Measurements from ENCODE around the gene DTX3L.

Gene DTX3L
- 73.3 to 535 (median 110) reads per million in 18 experiments for total RNA-seq

- peak; percentile 84 to 88 for DNase-seq
Measured at GRCh38 chr3:122564155-122564912, at the start of gene DTX3L, which contains the start of gene PARP9. DTX3L (plus strand) TSS chr3:122564338; CDS start chr3:122564427, 89 bp downstream. PARP9 (minus strand) TSS chr3:122564300; CDS start chr3:122559620, 4,680 bp downstream.

- DNase-seq: no peak
Measured at GRCh38 chr3:122515020-122515468, 49.1 kb upstream of the DTX3L start.

DNA sequence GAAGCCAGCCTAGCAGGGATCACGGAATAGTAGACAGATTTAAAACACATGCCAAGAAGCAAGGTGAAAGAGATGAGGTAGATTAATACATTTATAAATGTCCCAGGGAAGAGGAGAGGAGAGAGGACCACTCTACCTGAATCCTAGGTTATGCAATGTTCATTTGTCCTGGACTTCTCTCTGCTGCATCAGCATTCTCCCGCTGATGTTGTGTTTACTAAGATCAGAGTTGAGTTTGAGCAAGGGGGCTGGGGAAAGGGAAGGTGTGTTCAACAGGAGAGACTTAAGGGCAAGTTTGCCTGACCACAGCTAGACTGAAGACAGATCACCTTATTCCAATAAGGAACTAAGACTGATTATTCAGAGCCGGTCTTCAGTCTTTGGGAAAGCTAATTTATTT lies 48.3 kb upstream of the DTX3L start:
- DNase-seq: no peak

GRCh38 chr3:122516846-122517360 lies 47.2 kb upstream of the DTX3L start:
- DNase-seq: no peak

DNA sequence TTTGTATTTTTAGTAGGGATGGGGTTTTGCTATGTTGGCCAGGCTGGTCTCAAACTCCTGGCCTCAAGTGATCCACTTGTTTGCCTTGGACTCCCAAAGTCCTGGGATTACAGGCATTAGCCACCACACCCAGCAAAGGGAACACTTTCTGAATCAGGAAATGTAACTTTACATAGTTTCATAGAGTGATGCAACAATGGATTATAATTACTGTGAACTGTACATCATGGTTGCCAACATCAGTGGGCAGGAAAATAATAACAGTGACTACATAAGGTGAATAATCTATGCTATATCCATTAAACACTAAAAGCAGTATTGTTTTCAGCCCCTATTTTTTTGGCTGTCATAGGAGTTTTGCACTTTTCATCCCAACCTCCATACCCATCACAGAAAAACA lies 44.4 kb upstream of the DTX3L start:
- no peak for DNase-seq

GRCh38 chr3:122520861-122521260 lies 43.3 kb upstream of the DTX3L start:
- DNase-seq: no peak

DNA sequence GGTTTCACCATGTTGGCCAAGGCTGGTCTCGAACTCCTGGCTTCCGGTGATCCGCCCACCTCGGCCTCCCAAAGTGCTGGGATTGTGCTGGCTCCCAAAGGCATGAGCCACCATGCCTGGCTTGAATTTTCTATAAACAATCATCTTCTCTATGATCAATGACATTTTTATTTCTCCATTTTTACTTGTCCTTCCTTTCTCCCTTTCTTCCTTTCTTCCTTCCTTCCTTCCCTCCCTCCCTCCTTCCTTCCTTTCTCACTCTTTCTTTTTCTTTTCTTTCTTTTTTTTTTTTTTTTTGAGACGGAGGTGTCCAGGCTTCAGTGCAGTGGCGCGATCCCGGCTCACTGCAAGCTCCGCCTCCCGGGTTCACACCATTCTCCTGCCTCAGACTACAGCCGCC lies 40.8 kb upstream of the DTX3L start:
- no peak for DNase-seq

DNA sequence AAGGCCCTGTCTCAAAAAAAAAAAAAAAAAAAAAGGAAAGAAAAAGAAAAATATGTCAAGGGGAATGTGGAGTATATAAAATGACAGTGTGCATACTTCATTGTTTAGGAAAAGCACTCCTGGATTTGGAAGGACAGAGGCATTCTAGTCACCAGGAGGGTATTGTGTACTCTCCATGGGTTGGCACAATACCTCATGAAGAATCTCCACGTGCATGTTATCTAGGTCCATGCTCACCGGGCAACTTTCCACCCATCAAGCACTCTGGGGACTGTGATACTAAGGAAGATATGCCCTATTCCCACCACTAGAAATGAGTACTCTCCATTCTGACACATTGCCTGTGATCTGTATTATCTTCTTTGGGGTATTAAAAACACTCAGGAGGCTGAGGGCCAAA lies 34.0 kb upstream of the DTX3L start:
- no peak for DNase-seq

DNA sequence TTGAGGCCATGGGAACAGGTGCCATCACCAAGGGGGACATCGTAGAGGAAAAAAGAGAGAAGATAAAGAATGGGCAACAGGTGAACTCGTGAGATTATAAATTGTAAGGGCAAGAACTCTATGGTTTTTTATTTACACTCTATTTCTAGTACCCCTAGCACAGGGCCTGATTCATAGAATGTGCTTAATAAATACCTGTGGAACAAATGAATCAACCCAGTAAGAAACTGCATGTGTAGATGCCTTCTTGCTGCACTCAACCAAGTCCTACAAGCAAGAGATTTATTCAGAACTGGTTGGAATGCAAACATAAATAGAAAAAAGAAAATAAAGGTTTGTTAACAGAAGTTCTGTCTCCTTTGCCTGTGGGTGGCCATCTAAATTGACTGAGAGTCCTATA lies 30.7 kb upstream of the DTX3L start:
- DNase-seq: no peak

DNA sequence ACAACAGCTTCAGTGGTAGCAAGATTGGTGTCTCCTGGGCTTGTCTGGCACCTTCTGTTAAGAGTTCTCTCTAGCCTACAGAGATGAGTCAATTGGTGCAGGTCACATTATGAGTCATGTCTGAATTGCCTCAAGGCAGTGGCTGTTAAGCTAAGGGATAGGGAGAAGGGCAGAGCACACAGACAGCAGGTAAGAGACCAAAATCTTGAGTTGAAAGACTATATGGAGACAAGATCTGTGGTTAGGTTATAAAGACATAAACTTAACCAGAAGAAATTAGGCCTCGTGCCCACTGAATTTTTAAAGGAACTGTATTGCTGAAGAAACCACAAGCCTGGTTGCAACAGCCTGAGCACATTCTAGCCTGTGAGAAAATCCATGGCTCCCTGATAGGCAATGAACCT lies 30.2 kb upstream of the DTX3L start:
- peak; percentile 54 for DNase-seq

- DNase-seq: no peak
Measured at GRCh38 chr3:122535964-122536631, 28.0 kb upstream of the DTX3L start.

DNA sequence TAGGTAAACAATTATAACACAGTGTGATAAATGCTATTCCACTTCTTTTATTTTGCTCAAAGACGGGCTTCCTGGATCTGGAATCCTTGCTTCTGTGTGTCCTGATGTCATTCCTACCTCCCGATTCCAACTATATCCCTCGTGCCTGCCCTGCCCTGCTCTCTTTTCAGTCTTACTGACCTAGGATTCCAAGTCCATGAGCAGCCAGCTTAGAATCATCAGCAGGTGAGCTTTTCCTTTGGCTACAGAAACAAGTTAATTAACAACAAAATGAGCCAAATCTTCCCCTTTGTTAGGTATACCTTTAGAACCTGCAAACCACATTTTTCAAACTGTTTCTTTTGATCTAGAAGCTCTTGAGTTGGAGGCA lies 27.5 kb upstream of the DTX3L start:
- DNase-seq: no peak

GRCh38 chr3:122538956-122539490 lies 25.1 kb upstream of the DTX3L start:
- DNase-seq: peak; percentile 48 to 81

- no peak for DNase-seq
Measured at GRCh38 chr3:122546151-122546550, 18.0 kb upstream of the DTX3L start.

- no peak for DNase-seq
Measured at GRCh38 chr3:122548076-122548475, 16.1 kb upstream of the DTX3L start.

GRCh38 chr3:122548619-122549018 lies 15.5 kb upstream of the DTX3L start:
- no peak for DNase-seq

DNA sequence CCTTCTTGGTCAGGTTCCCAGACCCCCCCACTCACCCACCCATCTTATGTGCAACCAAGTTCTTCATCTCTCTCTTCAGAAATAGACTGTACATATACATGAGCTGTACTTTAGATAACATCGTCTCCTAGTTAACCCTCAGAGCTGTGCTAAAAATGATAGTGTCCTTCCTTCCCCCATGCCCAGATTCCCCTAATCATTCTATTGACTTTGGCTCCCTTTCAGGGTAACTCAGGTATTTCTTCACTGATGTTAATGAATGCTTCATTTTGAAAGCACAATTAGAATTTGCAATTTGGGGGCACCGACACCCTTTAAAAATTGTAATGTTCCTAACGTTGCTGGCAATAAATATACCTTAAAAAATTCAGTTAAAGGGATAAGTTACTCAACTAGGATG lies 11.0 kb upstream of the DTX3L start:
- no peak for DNase-seq

- no peak for DNase-seq
Measured at GRCh38 chr3:122555275-122556071, 8.7 kb upstream of the DTX3L start.

DNA sequence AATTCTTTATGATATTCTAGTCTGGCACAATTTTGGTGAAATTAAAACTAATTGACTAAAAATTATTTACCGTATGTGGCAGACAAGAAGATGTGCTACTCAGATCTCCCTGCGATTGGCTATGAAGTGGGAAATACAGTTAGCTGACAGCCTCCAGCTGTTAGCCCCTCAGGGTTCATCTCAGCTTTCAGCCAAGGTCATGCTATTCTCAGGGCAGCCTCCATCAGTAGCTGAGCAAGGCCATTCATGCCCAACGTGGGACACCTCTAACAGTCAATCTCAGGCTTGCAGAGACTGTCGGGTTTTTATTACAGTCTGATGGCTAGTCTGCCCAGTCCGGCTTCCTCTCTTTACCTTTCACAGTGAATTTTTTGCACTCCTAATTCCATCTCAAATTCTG lies 6.8 kb upstream of the DTX3L start:
- no peak for DNase-seq

- DNase-seq: no peak
Measured at GRCh38 chr3:122558605-122559004, 5.5 kb upstream of the DTX3L start.

DNA sequence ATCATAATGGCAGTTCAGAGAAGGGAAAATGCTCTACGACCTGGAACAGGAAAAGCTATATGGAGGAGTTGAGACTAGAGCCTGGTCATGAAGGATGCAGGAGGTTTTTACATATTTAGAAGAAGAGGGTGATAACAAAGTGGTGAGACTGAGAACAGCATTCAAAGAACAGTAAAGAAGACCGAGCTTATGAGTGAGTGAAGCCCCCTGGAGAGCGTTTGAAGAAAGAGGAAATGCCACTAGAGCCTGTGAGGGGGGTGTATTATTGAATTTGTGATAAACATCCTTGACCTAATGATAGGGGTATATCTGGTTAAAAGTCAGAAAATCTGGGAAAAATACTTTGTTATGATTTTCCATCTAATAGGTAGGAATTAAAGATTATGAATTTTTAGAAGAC lies 4.2 kb upstream of the DTX3L start:
- DNase-seq: no peak

- peak; percentile 65 to 68 for DNase-seq
Measured at GRCh38 chr3:122560680-122561079, 3.5 kb upstream of the DTX3L start.

All from inflammatory macrophage (primary cell).